OCI-LY7 (cell line): Measurements from ENCODE around the gene GRID2.

Source experiments
- EZH2phosphoT487 ChIP-seq: fragments of 200-600 bp; sonication (generic); IDR thresholded peaks from 2 replicates; pipeline ENCODE4 v1.6.1; 2018; ENCODE audit warnings: low read depth, borderline replicate concordance, mild to moderate bottlenecking, mixed run types, antibody characterized with exemption, low read length, moderate library complexity, mixed read lengths
- TF ChIP-seq, protein P1 (sequence below): fragments of 200-600 bp; sonication (generic); conservative IDR thresholded peaks from 2 replicates; pipeline ENCODE4 v1.5.1; 2014; ENCODE audit warnings: mild to moderate bottlenecking, antibody characterized with exemption, low read length, moderate library complexity, mixed read lengths

DNA sequence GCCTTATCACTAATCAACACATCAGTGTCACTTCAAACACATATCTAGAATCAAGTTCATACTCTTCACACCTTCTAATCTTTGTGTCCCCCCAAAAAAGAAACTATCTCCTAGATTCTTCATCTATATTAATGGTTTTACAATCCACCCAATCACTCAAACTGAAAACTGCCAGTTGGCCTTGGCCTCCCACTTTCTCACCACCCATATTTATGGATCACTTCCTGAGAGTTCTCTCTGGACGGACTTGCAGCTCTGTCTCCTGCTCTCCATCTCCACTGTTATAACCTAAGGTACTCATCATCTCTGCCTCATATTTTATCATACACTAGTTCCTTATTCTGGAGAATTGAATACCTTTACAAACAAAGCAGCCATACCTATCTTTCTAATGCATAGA, 1418.7 kb downstream of the GRID2 start:
- TF ChIP-seq, protein P1, sequence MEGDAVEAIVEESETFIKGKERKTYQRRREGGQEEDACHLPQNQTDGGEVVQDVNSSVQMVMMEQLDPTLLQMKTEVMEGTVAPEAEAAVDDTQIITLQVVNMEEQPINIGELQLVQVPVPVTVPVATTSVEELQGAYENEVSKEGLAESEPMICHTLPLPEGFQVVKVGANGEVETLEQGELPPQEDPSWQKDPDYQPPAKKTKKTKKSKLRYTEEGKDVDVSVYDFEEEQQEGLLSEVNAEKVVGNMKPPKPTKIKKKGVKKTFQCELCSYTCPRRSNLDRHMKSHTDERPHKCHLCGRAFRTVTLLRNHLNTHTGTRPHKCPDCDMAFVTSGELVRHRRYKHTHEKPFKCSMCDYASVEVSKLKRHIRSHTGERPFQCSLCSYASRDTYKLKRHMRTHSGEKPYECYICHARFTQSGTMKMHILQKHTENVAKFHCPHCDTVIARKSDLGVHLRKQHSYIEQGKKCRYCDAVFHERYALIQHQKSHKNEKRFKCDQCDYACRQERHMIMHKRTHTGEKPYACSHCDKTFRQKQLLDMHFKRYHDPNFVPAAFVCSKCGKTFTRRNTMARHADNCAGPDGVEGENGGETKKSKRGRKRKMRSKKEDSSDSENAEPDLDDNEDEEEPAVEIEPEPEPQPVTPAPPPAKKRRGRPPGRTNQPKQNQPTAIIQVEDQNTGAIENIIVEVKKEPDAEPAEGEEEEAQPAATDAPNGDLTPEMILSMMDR, result no peak
- no peak for TF ChIP-seq EZH2phosphoT487
